ENCODE results near the gene CD74. TPM values are rescaled to one million over a fixed set of nuclear protein-coding genes. Genes with fewer than 3 reads are reported as not detected.

Gene CD74
- total RNA-seq, 1 experiment from 2014 or later = 0.22 TPM

DNA sequence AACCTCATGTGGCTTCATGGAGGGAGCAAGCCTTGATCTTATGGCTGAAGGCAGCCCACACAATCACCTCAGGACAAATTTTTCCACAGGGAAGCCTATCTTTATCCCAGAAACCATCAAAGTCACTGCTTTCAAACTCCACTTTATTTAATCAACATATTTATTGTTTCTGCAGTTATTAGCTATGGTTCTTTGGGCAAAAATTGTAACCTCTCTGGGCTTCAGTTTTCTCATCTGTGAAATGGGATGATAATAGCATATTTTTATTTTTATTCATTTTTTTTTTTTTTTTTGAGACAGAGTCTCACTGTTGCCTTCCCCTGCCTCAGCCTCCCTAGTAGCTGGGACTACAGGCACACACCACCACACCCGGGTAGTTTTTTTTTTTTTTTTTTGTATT is 38.9 kb upstream of the CD74 start:
- CTCF ChIA-PET = no interaction called here
- DNase-seq = no peak
- Histone ChIP-seq H3K9me3 (ENCODE audit: low read length) (no peaks in the 10 kb centered on the region), H2AFZ (ENCODE audit: low read length) (no peak overlapping the region), H3K4me3 (ENCODE audit: low read length) (no peak overlapping the region), H3K27me3 (ENCODE audit: low read length) (no peaks in the 10 kb centered on the region), H4K20me1 (ENCODE audit: low read length) (peaks cover 24% of the 10 kb centered on the region), H3K9me2 (replicated peaks; ENCODE audit: low read length) (no peaks in the 10 kb centered on the region), H3K4me2 (ENCODE audit: low read length) (no peak overlapping the region), H3F3A (ENCODE audit: low read length, unreplicated experiment) (peaks cover 5% of the 10 kb centered on the region), H3K27ac (ENCODE audit: low read length) (no peak overlapping the region), H3K79me2 (ENCODE audit: low read length) (peaks cover 31% of the 10 kb centered on the region), H3K36me3 (ENCODE audit: low read depth, low read length) (peaks cover 26% of the 10 kb centered on the region), H3K9ac (ENCODE audit: low read length) (no peak overlapping the region), H3K4me1 (ENCODE audit: insufficient read depth, low read length) (peaks cover 11% of the 10 kb centered on the region)
- POLR2A ChIA-PET (ENCODE audit: unreplicated experiment) = no interaction called here
- TF ChIP-seq, protein P1, sequence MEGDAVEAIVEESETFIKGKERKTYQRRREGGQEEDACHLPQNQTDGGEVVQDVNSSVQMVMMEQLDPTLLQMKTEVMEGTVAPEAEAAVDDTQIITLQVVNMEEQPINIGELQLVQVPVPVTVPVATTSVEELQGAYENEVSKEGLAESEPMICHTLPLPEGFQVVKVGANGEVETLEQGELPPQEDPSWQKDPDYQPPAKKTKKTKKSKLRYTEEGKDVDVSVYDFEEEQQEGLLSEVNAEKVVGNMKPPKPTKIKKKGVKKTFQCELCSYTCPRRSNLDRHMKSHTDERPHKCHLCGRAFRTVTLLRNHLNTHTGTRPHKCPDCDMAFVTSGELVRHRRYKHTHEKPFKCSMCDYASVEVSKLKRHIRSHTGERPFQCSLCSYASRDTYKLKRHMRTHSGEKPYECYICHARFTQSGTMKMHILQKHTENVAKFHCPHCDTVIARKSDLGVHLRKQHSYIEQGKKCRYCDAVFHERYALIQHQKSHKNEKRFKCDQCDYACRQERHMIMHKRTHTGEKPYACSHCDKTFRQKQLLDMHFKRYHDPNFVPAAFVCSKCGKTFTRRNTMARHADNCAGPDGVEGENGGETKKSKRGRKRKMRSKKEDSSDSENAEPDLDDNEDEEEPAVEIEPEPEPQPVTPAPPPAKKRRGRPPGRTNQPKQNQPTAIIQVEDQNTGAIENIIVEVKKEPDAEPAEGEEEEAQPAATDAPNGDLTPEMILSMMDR (conservative IDR thresholded peaks at IDR 0.05; ENCODE audit: low read depth, low read length) = no peak
- TF ChIP-seq EZH2phosphoT487 (IDR thresholded peaks at IDR 0.05; ENCODE audit: borderline replicate concordance, low read length) (no peak), EZH2 (IDR thresholded peaks at IDR 0.05; ENCODE audit: low read length, unreplicated experiment) (no peak)
- no peak for ATAC-seq
- intact Hi-C loops (cut with micrococcal nuclease) = no loop called here
- no TSS peak for BruUV-seq (replicated peaks)

DNA sequence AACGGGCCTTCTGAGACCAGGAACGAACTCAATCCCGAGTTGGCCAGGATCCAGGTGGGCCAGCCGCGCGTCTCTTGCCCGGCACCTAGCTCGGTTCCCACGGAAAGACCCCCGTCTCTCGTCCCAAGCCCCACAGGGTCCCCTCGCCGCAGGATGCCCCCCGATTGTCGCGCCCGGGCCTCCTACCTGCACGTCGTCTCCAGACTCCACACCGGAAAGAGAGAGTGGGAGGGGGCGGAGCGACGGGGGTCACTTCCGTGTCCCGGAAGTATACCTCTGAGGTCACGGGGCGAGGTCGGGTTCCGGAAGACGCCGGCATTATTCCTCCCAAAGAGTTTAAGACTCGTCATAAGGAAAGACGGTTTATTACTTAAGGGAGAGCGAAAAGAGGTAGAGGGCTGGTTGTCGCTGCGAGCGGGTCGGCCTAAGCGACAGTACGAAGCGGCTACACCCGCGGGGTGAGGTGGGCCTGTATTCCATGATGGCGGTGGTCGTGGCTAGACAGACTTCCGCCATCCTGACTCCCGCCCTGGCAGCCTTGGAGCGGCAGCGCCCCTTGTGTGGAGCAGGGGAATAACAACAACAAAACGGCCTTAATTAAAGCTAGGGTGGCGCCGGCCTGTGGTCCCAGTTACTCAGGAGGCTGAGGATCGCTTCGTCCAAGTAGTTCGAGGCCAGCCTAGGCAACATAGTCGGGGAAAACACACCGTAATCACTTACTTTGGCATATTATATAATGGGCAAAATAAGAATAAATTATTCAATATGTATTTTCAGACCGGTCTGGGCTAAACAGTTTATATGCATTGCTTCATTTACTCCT is 37.0 kb upstream of the CD74 start, which contains the start of gene RPS14:
TSS of gene RPS14 (minus strand) at position 223 of the 823 bp plus-strand sequence. CDS start 2,006 bp downstream, outside the sequence.
- ChIA-PET POLR2A (ENCODE audit: unreplicated experiment) (interaction anchor here (0.5 to 0.7 kb wide), 2 partner anchors 251 to 484 kb away, joined by 3 to 4 read pairs; partner anchors contain the start of gene RBM22), CTCF (interaction anchor here (0.6 kb wide), 2 partner anchors 52 to 68 kb away, joined by 3 read pairs; no protein-coding TSS in a partner anchor)
- BruUV-seq (replicated peaks) = TSS peak; percentile 98
- Histone ChIP-seq H3K27me3 (ENCODE audit: low read length) (no peaks in the 10 kb centered on the region), H4K20me1 (ENCODE audit: low read length) (peaks cover 43% of the 10 kb centered on the region), H3K9me3 (ENCODE audit: low read length) (no peaks in the 10 kb centered on the region), H3K27ac (ENCODE audit: low read length) (peak within 1 kb of the TSS; percentile 88), H3K36me3 (ENCODE audit: low read depth, low read length) (peaks cover 45% of the 10 kb centered on the region), H3K9me2 (replicated peaks; ENCODE audit: low read length) (no peaks in the 10 kb centered on the region), H3K79me2 (ENCODE audit: low read length) (peaks cover 37% of the 10 kb centered on the region), H3K4me2 (ENCODE audit: low read length) (peak within 1 kb of the TSS; percentile 96), H3K4me1 (ENCODE audit: insufficient read depth, low read length) (peaks cover 11% of the 10 kb centered on the region), H2AFZ (ENCODE audit: low read length) (peak within 1 kb of the TSS; percentile 90), H3K9ac (ENCODE audit: low read length) (peak within 1 kb of the TSS; percentile 100), H3K4me3 (ENCODE audit: low read length) (peak within 1 kb of the TSS; percentile 95), H3F3A (ENCODE audit: low read length, unreplicated experiment) (peaks cover 11% of the 10 kb centered on the region)
- ATAC-seq (peak; percentile 96), DNase-seq (peak; percentile 90)
- no peak for TF ChIP-seq EZH2phosphoT487 (IDR thresholded peaks at IDR 0.05; ENCODE audit: borderline replicate concordance, low read length)
- TF ChIP-seq, protein P1 (conservative IDR thresholded peaks at IDR 0.05; ENCODE audit: low read depth, low read length) = peak; percentile 90
- intact Hi-C loops (cut with micrococcal nuclease) = no loop called here

Data from PC-3 (cell line).